ENCODE measurements around the gene PDIA6.

DNA sequence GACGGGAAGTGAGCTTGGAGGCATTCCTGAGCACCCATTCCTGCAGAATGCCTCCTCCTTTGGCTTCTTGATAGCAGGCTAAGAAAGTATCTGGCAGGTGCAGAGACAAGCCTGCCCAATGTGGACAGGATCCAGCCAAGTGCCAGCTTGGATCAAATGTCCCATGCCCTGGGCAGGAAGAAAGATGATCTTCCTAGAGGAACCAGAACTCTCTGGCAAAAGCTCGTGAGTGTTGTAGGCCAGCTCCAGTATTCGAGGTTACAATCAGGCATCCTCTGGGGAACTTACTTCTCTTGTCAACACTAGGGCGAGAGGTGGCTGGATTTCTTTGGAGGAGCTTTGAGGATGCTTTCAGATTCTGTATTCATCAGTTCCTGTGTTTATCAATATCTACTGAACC, 29.9 kb upstream of the PDIA6 start:
- TF ChIP-seq, protein P1, sequence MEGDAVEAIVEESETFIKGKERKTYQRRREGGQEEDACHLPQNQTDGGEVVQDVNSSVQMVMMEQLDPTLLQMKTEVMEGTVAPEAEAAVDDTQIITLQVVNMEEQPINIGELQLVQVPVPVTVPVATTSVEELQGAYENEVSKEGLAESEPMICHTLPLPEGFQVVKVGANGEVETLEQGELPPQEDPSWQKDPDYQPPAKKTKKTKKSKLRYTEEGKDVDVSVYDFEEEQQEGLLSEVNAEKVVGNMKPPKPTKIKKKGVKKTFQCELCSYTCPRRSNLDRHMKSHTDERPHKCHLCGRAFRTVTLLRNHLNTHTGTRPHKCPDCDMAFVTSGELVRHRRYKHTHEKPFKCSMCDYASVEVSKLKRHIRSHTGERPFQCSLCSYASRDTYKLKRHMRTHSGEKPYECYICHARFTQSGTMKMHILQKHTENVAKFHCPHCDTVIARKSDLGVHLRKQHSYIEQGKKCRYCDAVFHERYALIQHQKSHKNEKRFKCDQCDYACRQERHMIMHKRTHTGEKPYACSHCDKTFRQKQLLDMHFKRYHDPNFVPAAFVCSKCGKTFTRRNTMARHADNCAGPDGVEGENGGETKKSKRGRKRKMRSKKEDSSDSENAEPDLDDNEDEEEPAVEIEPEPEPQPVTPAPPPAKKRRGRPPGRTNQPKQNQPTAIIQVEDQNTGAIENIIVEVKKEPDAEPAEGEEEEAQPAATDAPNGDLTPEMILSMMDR (IDR thresholded peaks at IDR 0.05): no peak
- no peak for TF ChIP-seq POLR2A (IDR thresholded peaks at IDR 0.05)
